Measurements from ENCODE around the gene FHAD1.
A peak's percentile ranks its signal among the peaks of the same experiment; 100 is the strongest.

The FHAD1 gene

GRCh38 chr1:15406614-15407559 is 159.9 kb downstream of the FHAD1 start:
- Histone ChIP-seq H2AFZ (ENCODE audit: low read depth, low read length) (no peak overlapping the region), H3K18ac (ENCODE audit: low read depth in 1 of 2, low read length in 2 of 2) (no peak overlapping the region), H2BK15ac (ENCODE audit: low read depth, poor library complexity, severe bottlenecking) (no peak overlapping the region), H4K8ac (ENCODE audit: low read length) (no peak overlapping the region), H3K14ac (ENCODE audit: low read length in 2 of 2) (no peak overlapping the region), H3K9me3 (ENCODE audit: control insufficient read depth, low read length) (no peaks in the 10 kb centered on the region), H2BK12ac (ENCODE audit: low read length in 2 of 2) (no peak overlapping the region), H3K4me3 (ENCODE audit: insufficient read depth in 1 of 2, low read depth in 1 of 2, low read length in 2 of 2) (peak overlapping the region in 1 of 2 experiments; percentile 27), H3K9ac (ENCODE audit: low read length) (peak overlapping the region; percentile 73), H3K79me1 (replicated peaks; ENCODE audit: low read length, poor library complexity, severe bottlenecking) (peaks cover 16% of the 10 kb centered on the region), H2BK5ac (ENCODE audit: low read depth, low read length, poor library complexity, severe bottlenecking) (peak overlapping the region; percentile 14), H3K4me2 (ENCODE audit: low read length, poor library complexity, severe bottlenecking) (no peak overlapping the region), H2BK120ac (ENCODE audit: low read depth, low read length) (no peak overlapping the region), H3K27me3 (ENCODE audit: control insufficient read depth in 1 of 2, insufficient read depth in 1 of 2, low read length in 2 of 2) (peaks cover 7% of the 10 kb centered on the region in 2 experiments), H3K4me1 (ENCODE audit: control insufficient read depth, insufficient read depth, low read depth, low read length) (peaks cover 21% of the 10 kb centered on the region), H2AK5ac (ENCODE audit: low read length, severe bottlenecking) (no peak overlapping the region), H3K36me3 (ENCODE audit: control insufficient read depth in 1 of 2, insufficient read depth in 2 of 2, low read depth in 1 of 2, low read length in 2 of 2) (no peaks in the 10 kb centered on the region), H3K4ac (ENCODE audit: low read depth in 1 of 2, low read length in 2 of 2) (no peak overlapping the region), H4K91ac (ENCODE audit: low read length) (no peak overlapping the region), H3K23ac (ENCODE audit: low read length in 2 of 2) (no peak overlapping the region), H3K27ac (ENCODE audit: low read length, poor library complexity, severe bottlenecking) (no peak overlapping the region)
- peak; percentile 60 for DNase-seq
- WGBS = 68% methylated on average over 11 of the region's 11 CpGs

- peaks cover 24% of the 10 kb centered on the region for H3K4me1 ChIP-seq (ENCODE audit: control insufficient read depth, insufficient read depth, low read depth, low read length)
- no peak for DNase-seq
- no peak overlapping the region for H2BK120ac ChIP-seq (ENCODE audit: low read depth, low read length)
- no peak overlapping the region for H3K27ac ChIP-seq (ENCODE audit: low read length, poor library complexity, severe bottlenecking)
- no peak overlapping the region for H4K8ac ChIP-seq (ENCODE audit: low read length)
- no peak overlapping the region for H3K4ac ChIP-seq (ENCODE audit: low read depth in 1 of 2, low read length in 2 of 2)
- no peak overlapping the region for H2BK12ac ChIP-seq (ENCODE audit: low read length in 2 of 2)
- no peak overlapping the region for H2AK5ac ChIP-seq (ENCODE audit: low read length, severe bottlenecking)
- H3K79me1 ChIP-seq (replicated peaks; ENCODE audit: low read length, poor library complexity, severe bottlenecking) = peaks cover 20% of the 10 kb centered on the region
- no peak overlapping the region for H3K14ac ChIP-seq (ENCODE audit: low read length in 2 of 2)
- H3K23ac ChIP-seq (ENCODE audit: low read length in 2 of 2) = no peak overlapping the region
- no peak overlapping the region for H3K18ac ChIP-seq (ENCODE audit: low read depth in 1 of 2, low read length in 2 of 2)
- H3K4me2 ChIP-seq (ENCODE audit: low read length, poor library complexity, severe bottlenecking) = no peak overlapping the region
- 92% methylated on average over 7 of the region's 7 CpGs for WGBS
- H2AFZ ChIP-seq (ENCODE audit: low read depth, low read length) = no peak overlapping the region
- peak overlapping the region; percentile 64 for H3K9ac ChIP-seq (ENCODE audit: low read length)
- H4K91ac ChIP-seq (ENCODE audit: low read length) = no peak overlapping the region
- H3K9me3 ChIP-seq (ENCODE audit: control insufficient read depth, low read length) = no peaks in the 10 kb centered on the region
- peak overlapping the region; percentile 14 for H2BK5ac ChIP-seq (ENCODE audit: low read depth, low read length, poor library complexity, severe bottlenecking)
- H2BK15ac ChIP-seq (ENCODE audit: low read depth, poor library complexity, severe bottlenecking) = no peak overlapping the region
- peak overlapping the region in 1 of 2 experiments; percentile 22 for H3K4me3 ChIP-seq (ENCODE audit: insufficient read depth in 1 of 2, low read depth in 1 of 2, low read length in 2 of 2)
- peaks cover 6 to 7% of the 10 kb centered on the region in 2 experiments for H3K27me3 ChIP-seq (ENCODE audit: control insufficient read depth in 1 of 2, insufficient read depth in 1 of 2, low read length in 2 of 2)
- H3K36me3 ChIP-seq (ENCODE audit: control insufficient read depth in 1 of 2, insufficient read depth in 2 of 2, low read depth in 1 of 2, low read length in 2 of 2) = no peaks in the 10 kb centered on the region
Measured at GRCh38 chr1:15407580-15407979, 160.6 kb downstream of the FHAD1 start.

DNA sequence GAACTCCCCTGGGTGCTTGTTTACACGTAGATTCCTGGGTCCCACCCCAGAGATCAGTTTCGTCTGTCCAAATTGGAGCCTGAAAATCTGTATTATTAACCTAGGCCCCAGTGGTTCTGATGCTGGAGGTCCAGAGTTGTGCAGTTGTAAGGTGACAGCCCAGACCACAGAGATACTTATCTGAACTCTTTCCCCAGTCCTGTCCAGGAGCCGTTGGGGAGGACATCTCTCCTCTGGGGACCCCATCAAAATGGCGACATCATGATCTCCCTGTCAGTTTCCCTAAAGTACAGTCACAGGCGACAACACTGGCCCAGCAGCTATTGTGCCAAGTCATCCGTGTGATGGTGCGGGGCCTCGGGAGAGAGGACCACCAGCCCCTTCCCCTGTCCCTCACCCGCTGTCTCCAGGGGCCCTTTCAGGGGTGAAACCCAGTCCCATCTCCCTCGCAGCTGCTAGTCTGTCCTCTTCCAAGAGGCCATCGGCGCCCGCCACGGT is 161.9 kb downstream of the FHAD1 start:
- Histone ChIP-seq H3K27me3 (ENCODE audit: control insufficient read depth in 1 of 2, insufficient read depth in 1 of 2, low read length in 2 of 2) (peaks cover 6 to 7% of the 10 kb centered on the region in 2 experiments), H3K79me1 (replicated peaks; ENCODE audit: low read length, poor library complexity, severe bottlenecking) (peaks cover 30% of the 10 kb centered on the region), H2AK5ac (ENCODE audit: low read length, severe bottlenecking) (no peak overlapping the region), H3K36me3 (ENCODE audit: control insufficient read depth in 1 of 2, insufficient read depth in 2 of 2, low read depth in 1 of 2, low read length in 2 of 2) (peaks cover 0 to under 1% of the 10 kb centered on the region in 2 experiments), H4K91ac (ENCODE audit: low read length) (no peak overlapping the region), H3K4me1 (ENCODE audit: control insufficient read depth, insufficient read depth, low read depth, low read length) (peaks cover 25% of the 10 kb centered on the region), H2BK5ac (ENCODE audit: low read depth, low read length, poor library complexity, severe bottlenecking) (no peak overlapping the region), H4K8ac (ENCODE audit: low read length) (peak overlapping the region; percentile 5), H2BK120ac (ENCODE audit: low read depth, low read length) (no peak overlapping the region), H3K9ac (ENCODE audit: low read length) (peak overlapping the region; percentile 92), H3K4me3 (ENCODE audit: insufficient read depth in 1 of 2, low read depth in 1 of 2, low read length in 2 of 2) (peak overlapping the region; percentile 84 to 91), H3K18ac (ENCODE audit: low read depth in 1 of 2, low read length in 2 of 2) (peak overlapping the region in 1 of 2 experiments; percentile 92), H3K4me2 (ENCODE audit: low read length, poor library complexity, severe bottlenecking) (peak overlapping the region; percentile 80), H2AFZ (ENCODE audit: low read depth, low read length) (no peak overlapping the region), H3K23ac (ENCODE audit: low read length in 2 of 2) (peak overlapping the region in 1 of 2 experiments; percentile 28), H3K4ac (ENCODE audit: low read depth in 1 of 2, low read length in 2 of 2) (peak overlapping the region in 1 of 2 experiments; percentile 44), H3K14ac (ENCODE audit: low read length in 2 of 2) (no peak overlapping the region), H3K9me3 (ENCODE audit: control insufficient read depth, low read length) (no peaks in the 10 kb centered on the region), H2BK12ac (ENCODE audit: low read length in 2 of 2) (peak overlapping the region in 1 of 2 experiments; percentile 92), H2BK15ac (ENCODE audit: low read depth, poor library complexity, severe bottlenecking) (no peak overlapping the region), H3K27ac (ENCODE audit: low read length, poor library complexity, severe bottlenecking) (no peak overlapping the region)
- 27% methylated on average over 14 of the region's 14 CpGs for WGBS
- DNase-seq = no peak

Measured in mesenchymal stem cell (in vitro differentiated cells and primary cell).